Measurements from ENCODE around the gene SND1. TPM values are rescaled to one million over a fixed set of nuclear protein-coding genes. Genes with fewer than 3 reads are reported as not detected.

SND1 gene
- polyA plus RNA-seq, 4 donors = 47.2 to 148 (median 92.2) TPM

DNA sequence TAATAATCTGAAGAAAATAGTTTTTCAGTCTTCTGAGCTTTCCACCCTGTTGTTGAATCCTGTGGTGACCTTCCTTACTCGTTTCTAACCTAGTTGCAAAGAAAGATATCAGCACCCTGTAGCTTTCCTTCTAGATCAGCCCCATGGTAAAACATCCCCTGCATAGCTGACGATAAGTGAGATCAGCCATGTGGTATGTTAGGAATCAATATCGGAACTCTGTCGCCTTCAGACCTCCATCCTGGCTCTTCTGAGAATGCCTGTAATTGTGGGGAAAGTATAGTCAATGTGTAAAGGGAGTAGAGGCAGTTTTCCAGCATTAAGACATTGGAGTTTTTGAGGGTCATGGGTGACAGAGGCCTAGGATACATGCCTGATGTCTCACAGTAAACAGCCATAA is 227.4 kb downstream of the SND1 start:
- Histone ChIP-seq H3K9me3 (ENCODE audit: control insufficient read depth in 2 of 2, insufficient read depth in 1 of 2, low read depth in 1 of 2, low read length in 1 of 2) (no peaks in the 10 kb centered on the region), H3K4me1 (ENCODE audit: control insufficient read depth in 3 of 3, insufficient read depth in 2 of 3, low read depth in 1 of 3, low read length in 2 of 3) (peaks cover 0 to 4% (median 0%) of the 10 kb centered on the region in 3 donors), H3K27ac (ENCODE audit: low read depth in 1 of 3, low read length in 2 of 3) (no peak overlapping the region), H3K36me3 (ENCODE audit: control insufficient read depth in 3 of 3, insufficient read depth in 2 of 3, low read depth in 1 of 3, low read length in 3 of 3) (no peaks in the 10 kb centered on the region), H3K27me3 (ENCODE audit: control insufficient read depth in 3 of 3, insufficient read depth in 3 of 3, low read length in 3 of 3) (no peaks in the 10 kb centered on the region), H3K4me3 (ENCODE audit: low read depth in 1 of 3, low read length in 3 of 3) (no peak overlapping the region)
- DNase-seq = no peak
- no peak for FAIRE-seq
- 88 to 94% (median 92%) methylated on average over 4 of the region's 4 CpGs for WGBS, 3 donors

DNA sequence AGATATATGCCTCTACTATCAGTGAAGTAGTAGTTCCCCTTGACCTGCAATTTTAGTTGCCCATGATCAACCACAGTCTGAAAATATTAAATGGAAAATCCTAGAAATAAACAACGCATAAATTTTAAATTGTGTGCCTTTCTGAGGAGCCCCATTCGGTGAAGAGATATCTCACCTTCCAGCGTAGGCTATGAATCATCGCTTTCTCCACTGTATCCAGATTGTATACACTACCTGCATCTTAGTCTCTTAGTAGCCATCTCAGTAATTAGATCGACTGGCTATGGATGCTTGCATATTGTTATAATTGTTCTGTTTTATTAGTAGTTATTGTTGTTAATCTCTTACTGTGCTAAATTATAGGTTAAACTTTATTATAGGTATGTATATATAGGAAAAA is 227.9 kb downstream of the SND1 start:
- FAIRE-seq (no peak), DNase-seq (no peak)
- Histone ChIP-seq H3K9me3 (ENCODE audit: control insufficient read depth in 2 of 2, insufficient read depth in 1 of 2, low read depth in 1 of 2, low read length in 1 of 2) (no peaks in the 10 kb centered on the region), H3K27ac (ENCODE audit: low read depth in 1 of 3, low read length in 2 of 3) (no peak overlapping the region), H3K36me3 (ENCODE audit: control insufficient read depth in 3 of 3, insufficient read depth in 2 of 3, low read depth in 1 of 3, low read length in 3 of 3) (no peaks in the 10 kb centered on the region), H3K4me1 (ENCODE audit: control insufficient read depth in 3 of 3, insufficient read depth in 2 of 3, low read depth in 1 of 3, low read length in 2 of 3) (peaks cover 0 to 4% (median 0%) of the 10 kb centered on the region in 3 donors), H3K4me3 (ENCODE audit: low read depth in 1 of 3, low read length in 3 of 3) (no peak overlapping the region), H3K27me3 (ENCODE audit: control insufficient read depth in 3 of 3, insufficient read depth in 3 of 3, low read length in 3 of 3) (no peaks in the 10 kb centered on the region)
- WGBS, 3 donors = 92 to 95% (median 94%) methylated on average over 5 of the region's 5 CpGs

DNA sequence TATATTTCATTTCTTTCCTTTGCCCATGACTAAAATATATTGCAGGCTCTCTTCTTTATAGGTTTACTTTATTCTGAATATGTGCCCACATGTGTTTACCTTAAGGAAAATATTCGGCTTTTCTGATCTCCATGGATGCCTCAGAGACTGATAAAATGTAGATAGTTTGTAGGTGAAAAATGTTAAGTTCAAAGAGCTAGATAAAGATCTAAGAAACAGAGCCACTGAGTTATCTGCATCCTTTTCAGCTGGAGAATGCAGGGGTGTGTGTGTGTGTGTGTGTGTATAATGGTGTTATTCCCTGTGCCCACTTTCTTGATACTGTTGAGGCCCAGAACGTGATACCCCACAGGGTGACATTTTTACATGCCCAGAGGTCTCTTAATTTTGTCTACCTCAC is 228.5 kb downstream of the SND1 start:
- WGBS, 3 donors = 77 to 86% (median 81%) methylated on average over 2 of the region's 2 CpGs

DNA sequence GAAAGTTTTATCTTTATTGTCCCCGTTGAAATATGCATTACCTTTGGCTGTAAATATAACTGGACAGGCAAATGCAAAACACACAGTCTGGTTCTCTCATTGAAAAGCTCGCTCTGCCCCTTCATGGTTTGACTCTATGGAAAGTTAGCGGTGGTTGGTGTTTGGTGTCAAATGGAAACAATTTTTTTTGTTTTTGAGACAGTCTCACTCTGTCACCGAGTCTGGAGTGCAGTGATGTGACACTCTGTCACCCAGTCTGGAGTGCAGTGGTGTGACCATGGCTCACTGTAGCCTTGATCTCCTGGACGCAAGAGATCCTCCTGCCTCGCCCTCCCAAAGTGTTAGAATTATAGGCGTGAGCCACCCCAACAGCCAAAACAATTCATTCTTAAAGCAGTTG is 229.6 kb downstream of the SND1 start:
- Histone ChIP-seq H3K4me1 (ENCODE audit: control insufficient read depth in 3 of 3, insufficient read depth in 2 of 3, low read depth in 1 of 3, low read length in 2 of 3) (peaks cover 0 to 9% (median 4%) of the 10 kb centered on the region in 3 donors), H3K27ac (ENCODE audit: low read depth in 1 of 3, low read length in 2 of 3) (no peak overlapping the region), H3K36me3 (ENCODE audit: control insufficient read depth in 3 of 3, insufficient read depth in 2 of 3, low read depth in 1 of 3, low read length in 3 of 3) (no peaks in the 10 kb centered on the region), H3K4me3 (ENCODE audit: low read depth in 1 of 3, low read length in 3 of 3) (no peak overlapping the region), H3K27me3 (ENCODE audit: control insufficient read depth in 3 of 3, insufficient read depth in 3 of 3, low read length in 3 of 3) (no peaks in the 10 kb centered on the region), H3K9me3 (ENCODE audit: control insufficient read depth in 2 of 2, insufficient read depth in 1 of 2, low read depth in 1 of 2, low read length in 1 of 2) (no peaks in the 10 kb centered on the region)
- FAIRE-seq (no peak), DNase-seq (no peak)
- WGBS, 3 donors = 84 to 89% (median 89%) methylated on average over 7 of the region's 7 CpGs

More for the DNA sequence above, 228.5 kb downstream of the SND1 start:
- peaks cover 0 to 4% (median 0%) of the 10 kb centered on the region in 3 donors for H3K4me1 ChIP-seq (ENCODE audit: control insufficient read depth in 3 of 3, insufficient read depth in 2 of 3, low read depth in 1 of 3, low read length in 2 of 3)
- no peak overlapping the region for H3K4me3 ChIP-seq (ENCODE audit: low read depth in 1 of 3, low read length in 3 of 3)
- no peaks in the 10 kb centered on the region for H3K9me3 ChIP-seq (ENCODE audit: control insufficient read depth in 2 of 2, insufficient read depth in 1 of 2, low read depth in 1 of 2, low read length in 1 of 2)
- no peak for DNase-seq
- no peaks in the 10 kb centered on the region for H3K36me3 ChIP-seq (ENCODE audit: control insufficient read depth in 3 of 3, insufficient read depth in 2 of 3, low read depth in 1 of 3, low read length in 3 of 3)
- FAIRE-seq = no peak
- H3K27me3 ChIP-seq (ENCODE audit: control insufficient read depth in 3 of 3, insufficient read depth in 3 of 3, low read length in 3 of 3) = no peaks in the 10 kb centered on the region
- H3K27ac ChIP-seq (ENCODE audit: low read depth in 1 of 3, low read length in 2 of 3) = no peak overlapping the region

DNA sequence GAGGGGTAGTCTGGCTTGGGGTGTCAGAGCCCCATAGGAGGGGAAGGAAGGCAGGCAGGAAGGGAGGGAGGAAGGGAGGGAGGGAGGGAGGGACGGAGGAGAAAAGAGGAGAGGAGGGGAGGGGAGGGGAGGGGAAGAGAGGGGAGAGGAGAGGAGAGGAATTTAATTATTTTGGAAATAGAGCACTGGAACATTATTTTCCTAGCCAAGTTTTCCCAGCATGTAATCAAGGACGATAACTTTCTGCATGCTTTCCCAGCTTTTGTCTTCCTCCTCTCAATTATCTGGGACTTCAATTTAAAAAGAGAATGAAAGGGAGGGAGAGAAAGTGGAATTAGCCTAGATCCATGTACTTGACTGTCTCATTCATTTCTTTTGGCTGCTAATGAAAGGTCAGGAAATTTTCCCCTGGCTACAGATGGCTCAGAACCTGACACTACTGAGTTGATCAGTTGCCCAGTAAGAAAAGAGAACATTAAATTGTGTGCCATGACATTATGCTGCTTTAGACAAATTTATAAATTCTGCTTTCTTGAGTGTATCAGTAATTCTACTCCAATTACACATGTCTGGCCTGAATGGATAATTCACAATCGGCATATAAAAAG is 230.4 kb downstream of the SND1 start:
- Histone ChIP-seq H3K36me3 (ENCODE audit: control insufficient read depth in 3 of 3, insufficient read depth in 2 of 3, low read depth in 1 of 3, low read length in 3 of 3) (no peaks in the 10 kb centered on the region), H3K27me3 (ENCODE audit: control insufficient read depth in 3 of 3, insufficient read depth in 3 of 3, low read length in 3 of 3) (no peaks in the 10 kb centered on the region), H3K4me1 (ENCODE audit: control insufficient read depth in 3 of 3, insufficient read depth in 2 of 3, low read depth in 1 of 3, low read length in 2 of 3) (peaks cover 0 to 9% (median 4%) of the 10 kb centered on the region in 3 donors), H3K9me3 (ENCODE audit: control insufficient read depth in 2 of 2, insufficient read depth in 1 of 2, low read depth in 1 of 2, low read length in 1 of 2) (no peaks in the 10 kb centered on the region), H3K4me3 (ENCODE audit: low read depth in 1 of 3, low read length in 3 of 3) (no peak overlapping the region), H3K27ac (ENCODE audit: low read depth in 1 of 3, low read length in 2 of 3) (no peak overlapping the region)
- no peak for DNase-seq
- 70 to 95% (median 93%) methylated on average over 3 of the region's 3 CpGs for WGBS, 3 donors
- no peak for FAIRE-seq

DNA sequence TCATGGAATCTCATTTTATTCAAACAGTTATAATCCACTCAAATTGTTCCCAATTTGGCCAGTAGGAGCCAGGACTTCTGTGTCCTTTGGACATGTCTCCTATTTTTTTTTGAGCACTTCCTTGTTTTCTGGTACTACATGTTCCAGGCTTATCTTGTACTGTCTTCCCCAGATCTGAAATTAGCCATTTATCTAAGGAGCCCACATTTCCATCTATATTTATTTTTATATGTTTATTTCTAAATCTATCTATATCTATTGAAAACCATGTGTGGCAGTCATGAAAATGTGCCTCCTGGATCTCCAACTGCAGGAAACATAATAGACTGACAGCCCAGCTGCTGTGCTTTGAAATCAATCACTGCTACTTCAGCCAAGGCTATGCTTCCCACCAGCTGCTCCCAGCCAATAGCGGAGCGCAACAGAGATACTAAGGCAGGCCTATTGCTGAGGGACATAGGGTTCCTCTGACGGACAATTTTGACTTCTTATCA is 232.1 kb downstream of the SND1 start:
- H3K27me3 ChIP-seq (ENCODE audit: control insufficient read depth in 3 of 3, insufficient read depth in 3 of 3, low read length in 3 of 3) = no peaks in the 10 kb centered on the region
- peaks cover 0 to 9% (median 4%) of the 10 kb centered on the region in 3 donors for H3K4me1 ChIP-seq (ENCODE audit: control insufficient read depth in 3 of 3, insufficient read depth in 2 of 3, low read depth in 1 of 3, low read length in 2 of 3)
- no peak for FAIRE-seq
- 95 to 98% (median 98%) methylated on average over 3 of the region's 3 CpGs for WGBS, 3 donors
- DNase-seq = peak in 1 of 2 donors; percentile 25
- no peak overlapping the region for H3K4me3 ChIP-seq (ENCODE audit: low read depth in 1 of 3, low read length in 3 of 3)
- H3K36me3 ChIP-seq (ENCODE audit: control insufficient read depth in 3 of 3, insufficient read depth in 2 of 3, low read depth in 1 of 3, low read length in 3 of 3) = peaks cover 0 to 4% (median 2%) of the 10 kb centered on the region in 3 donors
- H3K9me3 ChIP-seq (ENCODE audit: control insufficient read depth in 2 of 2, insufficient read depth in 1 of 2, low read depth in 1 of 2, low read length in 1 of 2) = no peaks in the 10 kb centered on the region
- H3K27ac ChIP-seq (ENCODE audit: low read depth in 1 of 3, low read length in 2 of 3) = no peak overlapping the region

DNA sequence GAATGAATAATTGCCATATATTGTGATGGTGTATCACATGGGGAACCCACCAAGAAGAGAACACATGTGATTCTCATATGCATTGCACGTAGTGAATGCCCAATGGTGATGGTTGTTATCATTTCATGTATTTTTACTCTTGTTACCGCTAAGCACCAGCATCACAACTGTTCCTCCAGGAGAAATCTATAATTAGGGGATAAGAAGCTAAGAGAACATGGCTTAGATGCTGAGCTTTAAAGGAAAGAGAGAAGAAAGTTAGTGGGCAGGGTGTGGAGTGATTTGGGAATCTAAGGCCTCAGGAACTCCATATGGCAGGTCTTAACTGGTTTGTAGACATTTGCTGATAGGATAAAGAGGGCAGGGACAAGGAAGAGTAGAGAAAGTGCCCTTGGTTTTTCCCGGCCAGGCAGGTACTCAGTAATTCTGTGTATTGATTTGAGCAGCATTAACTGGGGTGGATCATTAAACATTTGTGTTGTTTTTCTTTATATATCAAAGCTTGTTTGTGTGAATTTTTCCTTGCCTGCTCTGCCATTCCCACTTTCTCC is 233.3 kb downstream of the SND1 start:
- H3K9me3 ChIP-seq (ENCODE audit: control insufficient read depth in 2 of 2, insufficient read depth in 1 of 2, low read depth in 1 of 2, low read length in 1 of 2) = no peaks in the 10 kb centered on the region
- no peak for FAIRE-seq
- H3K4me1 ChIP-seq (ENCODE audit: control insufficient read depth in 3 of 3, insufficient read depth in 2 of 3, low read depth in 1 of 3, low read length in 2 of 3) = peaks cover 0 to 9% (median 4%) of the 10 kb centered on the region in 3 donors
- no peak overlapping the region for H3K4me3 ChIP-seq (ENCODE audit: low read depth in 1 of 3, low read length in 3 of 3)
- H3K27me3 ChIP-seq (ENCODE audit: control insufficient read depth in 3 of 3, insufficient read depth in 3 of 3, low read length in 3 of 3) = no peaks in the 10 kb centered on the region
- no peak overlapping the region for H3K27ac ChIP-seq (ENCODE audit: low read depth in 1 of 3, low read length in 2 of 3)
- peaks cover 0 to 4% (median 2%) of the 10 kb centered on the region in 3 donors for H3K36me3 ChIP-seq (ENCODE audit: control insufficient read depth in 3 of 3, insufficient read depth in 2 of 3, low read depth in 1 of 3, low read length in 3 of 3)
- DNase-seq = peak in 1 of 2 donors; percentile 30
- 82 to 89% (median 82%) methylated on average over 3 of the region's 3 CpGs for WGBS, 3 donors

DNA sequence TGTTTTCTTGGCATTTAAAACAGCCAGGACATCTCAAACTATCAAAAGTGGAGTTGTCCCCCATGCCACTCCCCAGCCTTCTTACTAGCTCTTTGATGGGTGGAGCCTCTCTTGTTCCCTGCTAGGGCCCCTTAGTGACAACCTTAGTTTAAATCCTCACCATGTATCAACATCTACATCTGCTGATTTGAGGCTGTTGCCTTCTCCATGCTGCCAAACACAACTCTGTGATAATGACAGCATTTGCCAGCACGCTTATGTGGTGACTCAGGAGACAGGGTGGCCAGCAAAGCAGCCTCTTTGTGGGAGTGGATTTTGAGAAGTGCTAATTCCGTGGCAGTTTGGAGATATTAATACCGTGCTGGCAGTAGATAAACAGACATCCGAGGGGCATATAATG is 233.8 kb downstream of the SND1 start:
- Histone ChIP-seq H3K36me3 (ENCODE audit: control insufficient read depth in 3 of 3, insufficient read depth in 2 of 3, low read depth in 1 of 3, low read length in 3 of 3) (peaks cover 0 to 4% (median 2%) of the 10 kb centered on the region in 3 donors), H3K9me3 (ENCODE audit: control insufficient read depth in 2 of 2, insufficient read depth in 1 of 2, low read depth in 1 of 2, low read length in 1 of 2) (no peaks in the 10 kb centered on the region), H3K27ac (ENCODE audit: low read depth in 1 of 3, low read length in 2 of 3) (no peak overlapping the region), H3K4me3 (ENCODE audit: low read depth in 1 of 3, low read length in 3 of 3) (no peak overlapping the region), H3K27me3 (ENCODE audit: control insufficient read depth in 3 of 3, insufficient read depth in 3 of 3, low read length in 3 of 3) (no peaks in the 10 kb centered on the region), H3K4me1 (ENCODE audit: control insufficient read depth in 3 of 3, insufficient read depth in 2 of 3, low read depth in 1 of 3, low read length in 2 of 3) (peaks cover 0 to 13% (median 4%) of the 10 kb centered on the region in 3 donors)
- FAIRE-seq (no peak), DNase-seq (no peak)
- WGBS, 3 donors = 64 to 74% (median 72%) methylated on average over 4 of the region's 4 CpGs
